Skeletal muscle satellite cell (primary cell): Measurements from ENCODE around the gene TBRG4.

Source experiments
- H3K27me3 ChIP-seq: 2 replicates; pipeline ENCODE4 v1.7.0; 2013; ENCODE audit warnings: low read length; ENCODE audit not compliant: control insufficient read depth, insufficient read depth
- H3K36me3 ChIP-seq: 2 replicates; pipeline ENCODE4 v1.7.0; 2013; ENCODE audit warnings: mild to moderate bottlenecking, control low read depth, low read length; ENCODE audit not compliant: insufficient read depth
- H3K4me1 ChIP-seq: 2 replicates; pipeline ENCODE4 v1.7.0; 2013; ENCODE audit warnings: low read length; ENCODE audit not compliant: control insufficient read depth, insufficient read depth
- H3K4me2 ChIP-seq: 2 replicates; pipeline ENCODE4 v1.7.0; 2013; ENCODE audit warnings: mild to moderate bottlenecking, low read length
- H3K4me3 ChIP-seq: 2 replicates; pipeline ENCODE4 v1.7.0; 2013; ENCODE audit warnings: low read length
- H3K9ac ChIP-seq: 2 replicates; pipeline ENCODE4 v1.7.0; 2013; ENCODE audit warnings: mild to moderate bottlenecking, low read depth, low read length, moderate library complexity
- H3K9me3 ChIP-seq: replicated peaks from 2 replicates; pipeline ENCODE4 v1.7.0; 2013; ENCODE audit warnings: mild to moderate bottlenecking, control low read depth, low read length

Gene TBRG4

GRCh38 chr7:45153233-45153632 lies 41.7 kb upstream of the TBRG4 start:
- Histone ChIP-seq H3K9me3 (no peaks in the 10 kb centered on the region), H3K4me1 (no peaks in the 10 kb centered on the region), H3K4me2 (no peak overlapping the region), H3K36me3 (no peaks in the 10 kb centered on the region), H3K27me3 (peaks cover 56% of the 10 kb centered on the region), H3K9ac (no peak overlapping the region), H3K4me3 (no peak overlapping the region)

DNA sequence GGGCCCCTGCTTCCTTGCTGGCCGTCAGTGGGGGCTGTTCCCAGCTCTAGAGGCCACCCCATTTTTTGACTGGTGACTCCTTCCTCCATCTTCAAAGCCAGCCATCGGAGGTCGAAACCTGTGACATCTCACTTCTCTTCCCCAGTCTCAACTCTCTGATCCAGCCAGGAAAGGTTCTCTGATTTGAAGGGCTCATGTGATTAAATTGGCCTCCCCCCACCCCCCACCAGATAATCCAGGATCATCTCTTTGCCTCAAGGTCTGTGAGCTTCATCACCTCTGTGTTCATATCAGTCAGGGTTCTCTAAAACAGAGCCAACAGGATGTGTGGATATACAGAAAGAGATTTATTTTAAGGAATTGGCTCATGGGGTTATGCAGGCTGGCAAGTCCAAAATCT lies 40.5 kb upstream of the TBRG4 start:
- H3K4me1 ChIP-seq, result no peaks in the 10 kb centered on the region
- H3K27me3 ChIP-seq, result peaks cover 58% of the 10 kb centered on the region
- no peaks in the 10 kb centered on the region for H3K9me3 ChIP-seq
- H3K4me3 ChIP-seq, result no peak overlapping the region
- H3K9ac ChIP-seq, result no peak overlapping the region
- H3K4me2 ChIP-seq, result no peak overlapping the region
- H3K36me3 ChIP-seq, result no peaks in the 10 kb centered on the region

GRCh38 chr7:45151131-45151684 lies 39.7 kb upstream of the TBRG4 start:
- Histone ChIP-seq H3K4me3 (no peak overlapping the region), H3K9ac (no peak overlapping the region), H3K4me2 (no peak overlapping the region), H3K36me3 (no peaks in the 10 kb centered on the region), H3K9me3 (no peaks in the 10 kb centered on the region), H3K27me3 (peaks cover 58% of the 10 kb centered on the region), H3K4me1 (no peaks in the 10 kb centered on the region)

- H3K4me1 ChIP-seq, result no peaks in the 10 kb centered on the region
- no peak overlapping the region for H3K4me2 ChIP-seq
- peaks cover 55% of the 10 kb centered on the region for H3K27me3 ChIP-seq
- no peak overlapping the region for H3K4me3 ChIP-seq
- no peaks in the 10 kb centered on the region for H3K36me3 ChIP-seq
- no peaks in the 10 kb centered on the region for H3K9me3 ChIP-seq
- H3K9ac ChIP-seq, result no peak overlapping the region
Measured at GRCh38 chr7:45150199-45150598, 38.7 kb upstream of the TBRG4 start.

GRCh38 chr7:45149606-45150005 lies 38.1 kb upstream of the TBRG4 start:
- no peaks in the 10 kb centered on the region for H3K36me3 ChIP-seq
- no peak overlapping the region for H3K9ac ChIP-seq
- H3K27me3 ChIP-seq, result peaks cover 59% of the 10 kb centered on the region
- no peak overlapping the region for H3K4me2 ChIP-seq
- H3K4me3 ChIP-seq, result no peak overlapping the region
- H3K9me3 ChIP-seq, result no peaks in the 10 kb centered on the region
- H3K4me1 ChIP-seq, result no peaks in the 10 kb centered on the region

DNA sequence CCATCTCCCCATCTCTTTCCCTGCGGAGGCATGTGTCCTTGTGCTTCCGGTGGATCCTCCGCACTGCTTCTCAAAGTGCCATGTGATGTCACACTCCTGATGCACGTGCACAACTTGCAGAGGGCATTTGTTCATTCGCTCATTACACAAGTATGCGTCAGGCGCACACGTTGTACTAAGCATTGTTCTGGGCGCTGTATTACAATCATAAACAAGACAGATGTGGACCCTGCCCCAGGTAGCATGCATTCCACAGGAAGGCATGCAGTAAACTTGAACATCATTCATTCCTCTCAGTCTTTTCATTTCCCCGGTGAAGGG lies 37.1 kb upstream of the TBRG4 start:
- Histone ChIP-seq H3K27me3 (peaks cover 66% of the 10 kb centered on the region), H3K4me3 (no peak overlapping the region), H3K4me1 (no peaks in the 10 kb centered on the region), H3K36me3 (no peaks in the 10 kb centered on the region), H3K9me3 (no peaks in the 10 kb centered on the region), H3K4me2 (no peak overlapping the region), H3K9ac (no peak overlapping the region)

- Histone ChIP-seq H3K4me2 (no peak overlapping the region), H3K4me3 (no peak overlapping the region), H3K36me3 (no peaks in the 10 kb centered on the region), H3K27me3 (peaks cover 66% of the 10 kb centered on the region), H3K9ac (no peak overlapping the region), H3K9me3 (no peaks in the 10 kb centered on the region), H3K4me1 (no peaks in the 10 kb centered on the region)
Measured at GRCh38 chr7:45147858-45148652, 36.6 kb upstream of the TBRG4 start.

DNA sequence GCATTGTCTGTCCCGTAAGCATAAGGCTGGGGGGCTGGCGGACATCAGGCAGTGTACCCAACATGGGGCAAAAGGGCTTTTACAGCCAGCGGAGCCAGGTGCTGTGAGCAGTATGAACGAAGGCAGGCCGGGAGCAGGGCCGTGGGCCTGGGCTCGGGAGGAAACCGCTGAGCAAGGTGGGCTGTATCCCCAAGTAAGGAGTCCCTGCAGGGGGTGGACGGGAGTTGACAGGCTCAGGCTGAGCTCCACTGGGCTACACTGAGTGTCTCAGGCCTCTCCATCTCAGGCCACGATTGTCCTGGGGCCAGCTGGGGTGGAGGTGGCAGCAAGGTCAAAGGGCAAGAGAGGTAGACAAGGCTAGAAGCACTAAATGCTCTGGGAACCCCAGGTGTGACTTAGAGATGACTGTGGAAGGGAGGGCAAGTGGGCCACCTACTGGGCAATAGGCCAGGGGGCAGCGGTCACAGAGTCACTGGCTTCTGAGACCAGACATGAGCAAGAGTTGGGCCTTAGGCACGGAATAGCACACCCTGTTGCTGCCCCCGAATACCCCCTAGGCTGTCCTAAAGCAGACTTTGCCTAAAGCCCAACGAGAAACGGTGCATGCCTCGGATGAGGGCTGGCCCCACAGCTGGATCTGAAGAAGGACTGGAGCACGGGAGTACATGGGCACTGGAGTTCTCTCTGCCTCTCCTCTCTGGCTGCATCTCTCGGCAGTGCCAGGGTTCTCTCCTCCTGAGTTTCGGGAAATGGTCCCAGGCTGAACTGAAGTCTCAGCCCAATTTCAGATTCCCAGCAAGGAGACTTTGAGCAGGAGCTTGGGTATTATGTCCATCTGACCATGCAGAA lies 35.3 kb upstream of the TBRG4 start:
- no peak overlapping the region for H3K9ac ChIP-seq
- H3K36me3 ChIP-seq, result no peaks in the 10 kb centered on the region
- no peak overlapping the region for H3K4me2 ChIP-seq
- no peak overlapping the region for H3K4me3 ChIP-seq
- no peaks in the 10 kb centered on the region for H3K4me1 ChIP-seq
- no peaks in the 10 kb centered on the region for H3K9me3 ChIP-seq
- H3K27me3 ChIP-seq, result peaks cover 68% of the 10 kb centered on the region

DNA sequence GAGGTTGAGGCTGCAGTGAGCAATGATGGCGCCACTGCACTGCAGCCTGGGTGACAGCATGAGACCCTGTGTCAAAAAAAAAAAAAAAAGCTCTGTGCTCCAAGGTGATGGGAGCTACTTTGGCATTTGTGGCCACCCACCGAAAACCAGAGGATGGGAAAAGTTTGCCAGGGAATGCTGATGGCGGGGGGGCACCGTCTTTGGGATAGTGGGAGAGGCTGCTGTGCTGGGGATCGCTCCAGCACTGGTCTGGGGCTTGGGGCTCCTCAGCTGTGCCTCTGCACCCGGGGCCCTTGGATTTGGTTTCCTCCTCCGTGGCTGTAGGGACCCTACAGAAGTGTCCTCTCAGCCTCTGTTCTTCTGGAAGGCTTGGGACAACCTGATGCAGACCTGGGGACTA lies 34.4 kb upstream of the TBRG4 start:
- Histone ChIP-seq H3K27me3 (peaks cover 62% of the 10 kb centered on the region), H3K36me3 (no peaks in the 10 kb centered on the region), H3K4me2 (no peak overlapping the region), H3K9ac (no peak overlapping the region), H3K4me3 (no peak overlapping the region), H3K4me1 (no peaks in the 10 kb centered on the region), H3K9me3 (no peaks in the 10 kb centered on the region)

DNA sequence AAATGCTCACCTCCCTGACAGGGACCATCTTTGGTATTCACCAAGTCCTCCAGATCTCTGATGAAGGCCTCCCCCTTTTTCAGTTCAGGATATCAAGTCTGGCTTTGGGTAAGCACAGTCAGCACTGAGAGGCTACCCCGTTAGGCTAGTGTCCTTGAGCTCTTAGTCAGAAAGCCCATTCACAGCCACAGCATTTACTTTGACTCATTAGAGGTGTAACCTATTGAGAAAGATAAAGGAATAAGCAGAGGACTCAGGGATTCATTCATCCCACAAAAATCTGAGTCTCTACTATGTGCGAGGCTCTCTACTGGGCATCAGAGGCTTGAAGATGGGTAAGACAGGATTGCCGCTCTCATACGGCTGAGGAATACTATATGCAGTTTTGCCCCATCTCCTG lies 32.1 kb upstream of the TBRG4 start:
- Histone ChIP-seq H3K9me3 (no peaks in the 10 kb centered on the region), H3K36me3 (no peaks in the 10 kb centered on the region), H3K9ac (no peak overlapping the region), H3K4me3 (no peak overlapping the region), H3K27me3 (peaks cover 47% of the 10 kb centered on the region), H3K4me1 (no peaks in the 10 kb centered on the region), H3K4me2 (no peak overlapping the region)

DNA sequence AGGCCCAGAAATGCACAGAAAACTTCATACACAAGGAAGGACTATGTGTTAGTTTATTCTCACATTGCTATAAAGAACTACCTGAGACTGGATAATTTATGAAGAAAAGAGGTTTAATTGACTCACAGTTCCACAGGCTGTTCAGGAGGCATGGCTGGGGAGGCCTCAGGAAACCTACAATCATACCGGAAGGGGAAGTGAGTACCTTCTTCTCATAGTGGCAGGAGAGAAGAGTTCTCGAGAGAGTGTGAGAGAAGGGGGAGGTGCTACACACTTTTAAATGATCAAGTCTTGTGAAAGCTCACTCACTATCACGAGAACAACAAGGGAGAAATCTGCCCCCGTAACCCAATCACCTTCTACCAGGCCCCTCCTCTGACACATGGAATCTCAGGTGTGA lies 29.3 kb upstream of the TBRG4 start:
- peaks cover 42% of the 10 kb centered on the region for H3K27me3 ChIP-seq
- no peak overlapping the region for H3K4me3 ChIP-seq
- H3K4me2 ChIP-seq, result no peak overlapping the region
- no peaks in the 10 kb centered on the region for H3K4me1 ChIP-seq
- H3K9ac ChIP-seq, result no peak overlapping the region
- no peaks in the 10 kb centered on the region for H3K36me3 ChIP-seq
- no peaks in the 10 kb centered on the region for H3K9me3 ChIP-seq
